ENCODE data around the gene CCDC181. TPM values are rescaled to one million over a fixed set of nuclear protein-coding genes. Genes with fewer than 3 reads are reported as not detected.

CCDC181 gene
- total and polyA plus RNA-seq, 2 donors (not counting 1 experiment from before 2014, with no cell fraction given) = not detected

DNA sequence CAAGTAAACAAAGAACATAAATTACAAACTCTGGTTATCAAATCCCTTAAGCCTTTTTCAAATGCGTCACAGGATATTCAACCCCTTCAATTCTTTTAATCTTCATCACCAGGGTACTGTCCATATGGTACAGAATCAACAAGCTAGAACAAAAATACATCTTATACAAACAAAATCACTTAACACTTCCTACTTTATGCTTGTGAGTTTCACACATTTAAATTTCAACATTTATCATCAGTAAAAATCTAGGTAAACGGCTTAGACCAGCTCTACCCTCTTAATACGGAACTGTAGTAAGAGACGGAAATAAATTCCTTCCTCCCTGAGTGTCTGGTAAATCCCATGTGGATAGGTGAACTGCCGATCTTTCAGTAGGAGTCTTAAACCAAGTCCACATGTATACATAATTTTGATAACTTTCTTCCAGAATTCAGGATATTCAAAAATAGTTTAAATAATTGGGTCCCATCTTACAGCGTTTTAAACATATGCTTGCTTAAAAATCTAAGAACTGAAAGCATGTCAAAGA lies 1.0 kb downstream of the CCDC181 start:
- ATAC-seq (ENCODE audit: low read depth) (no peak), DNase-seq (no peak)
- H3K4me3 Mint-ChIP-seq = no peak overlapping the region
- Histone ChIP-seq H3K4me3 (ENCODE audit: control extremely low read depth in 1 of 5, extremely low read depth in 1 of 5, insufficient read depth in 1 of 5, low read depth in 2 of 5, low read length in 4 of 5) (no peak overlapping the region), H3K4me1 (ENCODE audit: control insufficient read depth in 2 of 2, insufficient read depth in 2 of 2, low read length in 2 of 2) (peaks cover 7 to 8% of the 10 kb centered on the region in 2 donors), H2AFZ (ENCODE audit: insufficient read depth, low read depth, low read length, poor library complexity, severe bottlenecking) (no peak overlapping the region), H3K79me2 (ENCODE audit: control insufficient read depth, insufficient read depth, low read length) (no peaks in the 10 kb centered on the region), H3K4me2 (replicated peaks; ENCODE audit: low read depth, low read length, poor library complexity, severe bottlenecking) (no peak overlapping the region), H3K9ac (ENCODE audit: low read length) (no peak overlapping the region), H3K36me3 (replicated peaks in 1 of 2; ENCODE audit: control extremely low read depth in 1 of 2, control insufficient read depth in 1 of 2, extremely low read depth in 1 of 2, insufficient read depth in 2 of 2, low read length in 1 of 2) (no peaks in the 10 kb centered on the region), H4K20me1 (ENCODE audit: control insufficient read depth, insufficient read depth, low read length, poor library complexity, severe bottlenecking) (no peaks in the 10 kb centered on the region), H3K27ac (ENCODE audit: low read length in 2 of 2) (no peak overlapping the region), H3K9me3 (ENCODE audit: control extremely low read depth in 1 of 3, control insufficient read depth in 2 of 3, insufficient read depth in 1 of 3, low read length in 2 of 3) (no peaks in the 10 kb centered on the region), H3K27me3 (replicated peaks in 1 of 4; ENCODE audit: control extremely low read depth in 1 of 4, control insufficient read depth in 3 of 4, insufficient read depth in 4 of 4, low read length in 3 of 4) (peaks cover 0 to 17% (median 15%) of the 10 kb centered on the region in 4 experiments)
- WGBS (ENCODE audit: insufficient coverage) = 100% methylated on average over 1 of the region's 6 CpGs
- no peak for TF ChIP-seq EZH2 (IDR thresholded peaks at IDR 0.05; ENCODE audit: borderline replicate concordance, insufficient read depth, low read depth, low read length, poor library complexity, severe bottlenecking)
- TF ChIP-seq, protein P1, sequence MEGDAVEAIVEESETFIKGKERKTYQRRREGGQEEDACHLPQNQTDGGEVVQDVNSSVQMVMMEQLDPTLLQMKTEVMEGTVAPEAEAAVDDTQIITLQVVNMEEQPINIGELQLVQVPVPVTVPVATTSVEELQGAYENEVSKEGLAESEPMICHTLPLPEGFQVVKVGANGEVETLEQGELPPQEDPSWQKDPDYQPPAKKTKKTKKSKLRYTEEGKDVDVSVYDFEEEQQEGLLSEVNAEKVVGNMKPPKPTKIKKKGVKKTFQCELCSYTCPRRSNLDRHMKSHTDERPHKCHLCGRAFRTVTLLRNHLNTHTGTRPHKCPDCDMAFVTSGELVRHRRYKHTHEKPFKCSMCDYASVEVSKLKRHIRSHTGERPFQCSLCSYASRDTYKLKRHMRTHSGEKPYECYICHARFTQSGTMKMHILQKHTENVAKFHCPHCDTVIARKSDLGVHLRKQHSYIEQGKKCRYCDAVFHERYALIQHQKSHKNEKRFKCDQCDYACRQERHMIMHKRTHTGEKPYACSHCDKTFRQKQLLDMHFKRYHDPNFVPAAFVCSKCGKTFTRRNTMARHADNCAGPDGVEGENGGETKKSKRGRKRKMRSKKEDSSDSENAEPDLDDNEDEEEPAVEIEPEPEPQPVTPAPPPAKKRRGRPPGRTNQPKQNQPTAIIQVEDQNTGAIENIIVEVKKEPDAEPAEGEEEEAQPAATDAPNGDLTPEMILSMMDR (IDR thresholded peaks at IDR 0.05) = no peak
- ChIA-PET CTCF (interaction anchor here (1.1 kb wide), 1 partner anchor 8 kb away, joined by 3 read pairs; no protein-coding TSS in a partner anchor), POLR2A (no interaction called here)
- intact Hi-C loops (cut with micrococcal nuclease) = no loop called here
- H3K27ac Mint-ChIP-seq = no peak overlapping the region
- H3K4me1 Mint-ChIP-seq = peaks cover 7% of the 10 kb centered on the region
- H3K27me3 Mint-ChIP-seq = peaks cover 62% of the 10 kb centered on the region
- no peaks in the 10 kb centered on the region for H3K9me3 Mint-ChIP-seq (ENCODE audit: insufficient read depth)

DNA sequence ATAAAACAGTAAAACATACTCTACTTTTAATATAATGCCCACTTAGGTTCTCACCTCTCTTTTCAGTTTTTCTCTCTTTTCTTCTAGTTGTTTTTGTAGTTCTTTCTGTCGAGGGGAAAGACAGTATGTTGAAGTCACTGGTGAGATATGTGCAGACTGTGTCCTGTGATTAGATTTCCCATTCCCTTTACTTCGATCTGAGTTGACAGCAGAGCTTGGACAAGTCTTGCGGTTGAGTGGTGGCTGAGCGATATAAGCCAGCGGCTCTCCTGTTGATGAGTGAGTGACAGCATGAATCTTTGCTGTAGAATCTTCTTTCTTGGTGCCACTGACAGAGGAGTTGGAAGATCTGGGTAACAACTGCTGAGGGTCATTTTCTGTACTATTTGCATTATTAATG lies 6.0 kb downstream of the CCDC181 start:
- no peak overlapping the region for H3K4me3 Mint-ChIP-seq
- Histone ChIP-seq H3K27me3 (replicated peaks in 1 of 4; ENCODE audit: control extremely low read depth in 1 of 4, control insufficient read depth in 3 of 4, insufficient read depth in 4 of 4, low read length in 3 of 4) (peaks cover 0 to 6% (median 1%) of the 10 kb centered on the region in 4 experiments), H4K20me1 (ENCODE audit: control insufficient read depth, insufficient read depth, low read length, poor library complexity, severe bottlenecking) (no peaks in the 10 kb centered on the region), H3K36me3 (replicated peaks in 1 of 2; ENCODE audit: control extremely low read depth in 1 of 2, control insufficient read depth in 1 of 2, extremely low read depth in 1 of 2, insufficient read depth in 2 of 2, low read length in 1 of 2) (no peaks in the 10 kb centered on the region), H2AFZ (ENCODE audit: insufficient read depth, low read depth, low read length, poor library complexity, severe bottlenecking) (no peak overlapping the region), H3K4me2 (replicated peaks; ENCODE audit: low read depth, low read length, poor library complexity, severe bottlenecking) (no peak overlapping the region), H3K9me3 (ENCODE audit: control extremely low read depth in 1 of 3, control insufficient read depth in 2 of 3, insufficient read depth in 1 of 3, low read length in 2 of 3) (no peaks in the 10 kb centered on the region), H3K4me3 (ENCODE audit: control extremely low read depth in 1 of 5, extremely low read depth in 1 of 5, insufficient read depth in 1 of 5, low read depth in 2 of 5, low read length in 4 of 5) (no peak overlapping the region), H3K4me1 (ENCODE audit: control insufficient read depth in 2 of 2, insufficient read depth in 2 of 2, low read length in 2 of 2) (no peaks in the 10 kb centered on the region), H3K79me2 (ENCODE audit: control insufficient read depth, insufficient read depth, low read length) (no peaks in the 10 kb centered on the region), H3K9ac (ENCODE audit: low read length) (no peak overlapping the region), H3K27ac (ENCODE audit: low read length in 2 of 2) (no peak overlapping the region)
- no peak overlapping the region for H3K27ac Mint-ChIP-seq
- no peaks in the 10 kb centered on the region for H3K4me1 Mint-ChIP-seq
- no peaks in the 10 kb centered on the region for H3K9me3 Mint-ChIP-seq (ENCODE audit: insufficient read depth)
- TF ChIP-seq, protein P1 (IDR thresholded peaks at IDR 0.05) = no peak
- TF ChIP-seq EZH2 (IDR thresholded peaks at IDR 0.05; ENCODE audit: borderline replicate concordance, insufficient read depth, low read depth, low read length, poor library complexity, severe bottlenecking) = no peak
- WGBS (ENCODE audit: insufficient coverage) = 100% methylated on average over 3 of the region's 5 CpGs
- ChIA-PET POLR2A (no interaction called here), CTCF (no interaction called here)
- H3K27me3 Mint-ChIP-seq = peaks cover 28% of the 10 kb centered on the region
- DNase-seq = no peak
- ATAC-seq (ENCODE audit: low read depth) = no peak
- intact Hi-C loops (cut with micrococcal nuclease) = no loop called here

All from B cell (primary cell).